ENCODE measurements around the gene TGFB1.

DNA sequence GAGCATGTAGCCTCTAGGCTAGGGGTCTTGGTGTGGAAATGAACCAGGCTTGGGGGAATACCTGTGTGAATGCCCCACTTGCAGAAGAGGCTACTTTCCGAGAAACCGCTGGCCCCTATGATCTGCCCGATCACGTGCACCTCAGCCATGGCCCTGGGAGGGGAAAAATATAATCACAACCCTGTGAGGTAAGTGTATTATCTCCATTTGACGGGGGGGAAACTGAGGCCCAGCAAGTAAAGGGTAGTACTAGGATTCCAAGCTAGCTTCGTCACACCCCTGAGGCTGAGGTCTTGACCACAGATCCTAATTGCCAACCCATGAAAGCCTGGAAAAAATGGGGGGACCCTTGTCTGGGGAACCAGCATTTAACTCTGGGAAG, 9.6 kb upstream of the TGFB1 start:
- TF ChIP-seq TAF1 (IDR thresholded peaks at IDR 0.05; ENCODE audit: borderline replicate concordance, low read depth, low read length): no peak
- TF ChIP-seq POLR2A (IDR thresholded peaks at IDR 0.05; ENCODE audit: low read depth, low read length): no peak
